WTC11 (cell line): Measurements from ENCODE around the gene STK24.
"Not testable (repeated sequence)": the region's sequence is repeated elsewhere in the genome, so short reads cannot be mapped to it uniquely, and the experiment has no call there.

ENCODE experiments used
- CREB1 ChIP-seq: sonication (generic); formaldehyde crosslinking; IDR thresholded peaks from 2 replicates; pipeline ENCODE4 v1.8.0; 2023; ENCODE audit warnings: mild to moderate bottlenecking, missing genetic modification reagents
- TF ChIP-seq, protein P1 (sequence below): fragments of 200-600 bp; IDR thresholded peaks from 2 replicates; pipeline ENCODE4 v1.8.0; 2022; ENCODE audit warnings: antibody characterized with exemption

DNA sequence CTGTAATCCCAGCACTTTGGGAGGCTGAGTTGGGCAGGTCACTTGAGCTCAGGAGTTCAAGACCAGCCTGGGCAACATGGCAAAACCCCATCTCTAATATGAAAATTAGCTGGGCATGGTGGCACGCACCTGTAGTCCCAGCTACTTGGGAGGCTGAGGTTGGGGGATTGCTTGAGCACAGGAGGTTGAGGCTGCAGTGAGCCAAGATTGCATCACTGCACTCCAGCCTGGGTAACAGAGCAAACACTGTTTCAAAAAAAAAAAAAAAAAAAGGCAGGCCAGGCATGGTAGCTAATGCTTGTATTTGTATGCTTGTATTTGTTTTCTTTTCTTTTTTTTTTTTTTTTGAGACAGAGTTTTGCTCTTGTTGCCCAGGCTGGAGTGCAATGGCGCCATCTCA is 38.7 kb upstream of the STK24 start:
- TF ChIP-seq CREB1, result not testable (repeated sequence)
- TF ChIP-seq, protein P1, sequence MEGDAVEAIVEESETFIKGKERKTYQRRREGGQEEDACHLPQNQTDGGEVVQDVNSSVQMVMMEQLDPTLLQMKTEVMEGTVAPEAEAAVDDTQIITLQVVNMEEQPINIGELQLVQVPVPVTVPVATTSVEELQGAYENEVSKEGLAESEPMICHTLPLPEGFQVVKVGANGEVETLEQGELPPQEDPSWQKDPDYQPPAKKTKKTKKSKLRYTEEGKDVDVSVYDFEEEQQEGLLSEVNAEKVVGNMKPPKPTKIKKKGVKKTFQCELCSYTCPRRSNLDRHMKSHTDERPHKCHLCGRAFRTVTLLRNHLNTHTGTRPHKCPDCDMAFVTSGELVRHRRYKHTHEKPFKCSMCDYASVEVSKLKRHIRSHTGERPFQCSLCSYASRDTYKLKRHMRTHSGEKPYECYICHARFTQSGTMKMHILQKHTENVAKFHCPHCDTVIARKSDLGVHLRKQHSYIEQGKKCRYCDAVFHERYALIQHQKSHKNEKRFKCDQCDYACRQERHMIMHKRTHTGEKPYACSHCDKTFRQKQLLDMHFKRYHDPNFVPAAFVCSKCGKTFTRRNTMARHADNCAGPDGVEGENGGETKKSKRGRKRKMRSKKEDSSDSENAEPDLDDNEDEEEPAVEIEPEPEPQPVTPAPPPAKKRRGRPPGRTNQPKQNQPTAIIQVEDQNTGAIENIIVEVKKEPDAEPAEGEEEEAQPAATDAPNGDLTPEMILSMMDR, result not testable (repeated sequence)
